ENCODE data around the gene KLHL3.

The KLHL3 gene

DNA sequence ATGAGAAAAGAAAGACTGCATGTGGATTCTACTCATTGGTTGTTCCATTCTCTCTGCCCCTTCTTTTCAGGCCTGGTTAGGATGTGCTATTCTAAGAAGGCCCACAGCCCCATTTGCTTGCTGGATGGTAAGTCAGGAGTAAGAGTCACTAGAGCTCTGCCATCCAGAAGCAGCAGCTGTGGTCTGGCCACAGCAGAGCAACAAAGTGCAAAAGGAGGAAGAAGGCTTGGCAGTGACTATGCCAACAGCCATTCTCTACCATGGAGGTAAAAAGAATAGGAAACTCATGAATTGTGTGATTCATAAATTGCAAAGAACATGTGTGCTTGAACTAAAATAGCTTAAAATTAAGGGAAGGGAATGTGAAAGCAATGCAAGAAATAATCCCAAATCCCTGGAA is 20.9 kb downstream of the KLHL3 start:
- CTCF ChIA-PET: no interaction called here
- TF ChIP-seq, protein P1, sequence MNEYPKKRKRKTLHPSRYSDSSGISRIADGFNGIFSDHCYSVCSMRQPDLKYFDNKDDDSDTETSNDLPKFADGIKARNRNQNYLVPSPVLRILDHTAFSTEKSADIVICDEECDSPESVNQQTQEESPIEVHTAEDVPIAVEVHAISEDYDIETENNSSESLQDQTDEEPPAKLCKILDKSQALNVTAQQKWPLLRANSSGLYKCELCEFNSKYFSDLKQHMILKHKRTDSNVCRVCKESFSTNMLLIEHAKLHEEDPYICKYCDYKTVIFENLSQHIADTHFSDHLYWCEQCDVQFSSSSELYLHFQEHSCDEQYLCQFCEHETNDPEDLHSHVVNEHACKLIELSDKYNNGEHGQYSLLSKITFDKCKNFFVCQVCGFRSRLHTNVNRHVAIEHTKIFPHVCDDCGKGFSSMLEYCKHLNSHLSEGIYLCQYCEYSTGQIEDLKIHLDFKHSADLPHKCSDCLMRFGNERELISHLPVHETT (tag by site-specific recombination; IDR thresholded peaks at IDR 0.05): no peak
- POLR2A ChIA-PET: no interaction called here
- H3K4me1 ChIP-seq (ENCODE audit: control insufficient read depth, insufficient read depth, low read length): 0 out of 2 replicates have a peak, but pooled peaks cover 2% of the 10 kb centered on the region
- no peak overlapping the region for H3K4me3 ChIP-seq (ENCODE audit: low read depth, low read length)
- no peaks in the 10 kb centered on the region for H3K36me3 ChIP-seq (ENCODE audit: control insufficient read depth in 2 of 2, insufficient read depth in 1 of 2, low read length in 2 of 2)
- no peak overlapping the region for H3K27ac ChIP-seq (ENCODE audit: extremely low read depth, low read depth, low read length)
- H3K9me3 ChIP-seq (ENCODE audit: control insufficient read depth, insufficient read depth, low read depth, low read length): no peaks in the 10 kb centered on the region

DNA sequence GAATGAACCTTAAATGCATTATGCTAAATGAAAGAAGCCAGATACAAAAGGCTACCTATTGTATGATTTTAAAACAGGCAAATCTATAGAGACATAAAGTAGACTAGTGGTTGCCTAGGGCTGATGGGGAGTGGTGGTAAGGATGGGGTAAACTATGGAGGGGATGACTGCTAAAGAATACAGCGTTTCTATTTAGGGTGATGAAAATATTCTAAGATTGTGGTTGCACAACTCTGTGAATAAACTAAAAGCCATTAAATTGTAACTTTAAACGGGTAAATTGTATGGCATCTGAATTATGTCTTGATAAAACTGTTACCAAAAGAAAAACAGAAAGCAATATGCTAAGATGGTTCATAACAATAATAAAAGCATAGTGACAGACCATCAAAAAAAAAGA is 21.4 kb downstream of the KLHL3 start:
- H3K9me3 ChIP-seq (ENCODE audit: control insufficient read depth, insufficient read depth, low read depth, low read length): no peaks in the 10 kb centered on the region
- H3K4me3 ChIP-seq (ENCODE audit: low read depth, low read length): no peak overlapping the region
- H3K27ac ChIP-seq (ENCODE audit: extremely low read depth, low read depth, low read length): no peak overlapping the region
- 0 out of 2 replicates have a peak, but pooled peaks cover 2% of the 10 kb centered on the region for H3K4me1 ChIP-seq (ENCODE audit: control insufficient read depth, insufficient read depth, low read length)
- no peaks in the 10 kb centered on the region for H3K36me3 ChIP-seq (ENCODE audit: control insufficient read depth in 2 of 2, insufficient read depth in 1 of 2, low read length in 2 of 2)
- TF ChIP-seq, protein P2, sequence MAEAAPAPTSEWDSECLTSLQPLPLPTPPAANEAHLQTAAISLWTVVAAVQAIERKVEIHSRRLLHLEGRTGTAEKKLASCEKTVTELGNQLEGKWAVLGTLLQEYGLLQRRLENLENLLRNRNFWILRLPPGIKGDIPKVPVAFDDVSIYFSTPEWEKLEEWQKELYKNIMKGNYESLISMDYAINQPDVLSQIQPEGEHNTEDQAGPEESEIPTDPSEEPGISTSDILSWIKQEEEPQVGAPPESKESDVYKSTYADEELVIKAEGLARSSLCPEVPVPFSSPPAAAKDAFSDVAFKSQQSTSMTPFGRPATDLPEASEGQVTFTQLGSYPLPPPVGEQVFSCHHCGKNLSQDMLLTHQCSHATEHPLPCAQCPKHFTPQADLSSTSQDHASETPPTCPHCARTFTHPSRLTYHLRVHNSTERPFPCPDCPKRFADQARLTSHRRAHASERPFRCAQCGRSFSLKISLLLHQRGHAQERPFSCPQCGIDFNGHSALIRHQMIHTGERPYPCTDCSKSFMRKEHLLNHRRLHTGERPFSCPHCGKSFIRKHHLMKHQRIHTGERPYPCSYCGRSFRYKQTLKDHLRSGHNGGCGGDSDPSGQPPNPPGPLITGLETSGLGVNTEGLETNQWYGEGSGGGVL (tag by site-specific recombination; IDR thresholded peaks at IDR 0.05): no peak
- TF ChIP-seq, protein P3, sequence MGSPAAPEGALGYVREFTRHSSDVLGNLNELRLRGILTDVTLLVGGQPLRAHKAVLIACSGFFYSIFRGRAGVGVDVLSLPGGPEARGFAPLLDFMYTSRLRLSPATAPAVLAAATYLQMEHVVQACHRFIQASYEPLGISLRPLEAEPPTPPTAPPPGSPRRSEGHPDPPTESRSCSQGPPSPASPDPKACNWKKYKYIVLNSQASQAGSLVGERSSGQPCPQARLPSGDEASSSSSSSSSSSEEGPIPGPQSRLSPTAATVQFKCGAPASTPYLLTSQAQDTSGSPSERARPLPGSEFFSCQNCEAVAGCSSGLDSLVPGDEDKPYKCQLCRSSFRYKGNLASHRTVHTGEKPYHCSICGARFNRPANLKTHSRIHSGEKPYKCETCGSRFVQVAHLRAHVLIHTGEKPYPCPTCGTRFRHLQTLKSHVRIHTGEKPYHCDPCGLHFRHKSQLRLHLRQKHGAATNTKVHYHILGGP (tag by site-specific recombination; IDR thresholded peaks at IDR 0.05): no peak
- TF ChIP-seq ZNF311 (tag by site-specific recombination; IDR thresholded peaks at IDR 0.05; ENCODE audit: borderline replicate concordance) (no peak), ZFP3 (tag by site-specific recombination; IDR thresholded peaks at IDR 0.05; ENCODE audit: low read depth) (no peak), TRIM28 (IDR thresholded peaks at IDR 0.05; ENCODE audit: borderline replicate concordance, low read length) (no peak), ZNF248 (tag by site-specific recombination; IDR thresholded peaks at IDR 0.05) (no peak), ZNF132 (tag by site-specific recombination; IDR thresholded peaks at IDR 0.05; ENCODE audit: borderline replicate concordance) (no peak), ZBTB1 (tag by site-specific recombination; IDR thresholded peaks at IDR 0.05) (no peak), ZNF501 (tag by site-specific recombination; IDR thresholded peaks at IDR 0.05) (no peak), OSR2 (tag by site-specific recombination; IDR thresholded peaks at IDR 0.05) (no peak)
- POLR2A ChIA-PET: no interaction called here
- CTCF ChIA-PET: no interaction called here

DNA sequence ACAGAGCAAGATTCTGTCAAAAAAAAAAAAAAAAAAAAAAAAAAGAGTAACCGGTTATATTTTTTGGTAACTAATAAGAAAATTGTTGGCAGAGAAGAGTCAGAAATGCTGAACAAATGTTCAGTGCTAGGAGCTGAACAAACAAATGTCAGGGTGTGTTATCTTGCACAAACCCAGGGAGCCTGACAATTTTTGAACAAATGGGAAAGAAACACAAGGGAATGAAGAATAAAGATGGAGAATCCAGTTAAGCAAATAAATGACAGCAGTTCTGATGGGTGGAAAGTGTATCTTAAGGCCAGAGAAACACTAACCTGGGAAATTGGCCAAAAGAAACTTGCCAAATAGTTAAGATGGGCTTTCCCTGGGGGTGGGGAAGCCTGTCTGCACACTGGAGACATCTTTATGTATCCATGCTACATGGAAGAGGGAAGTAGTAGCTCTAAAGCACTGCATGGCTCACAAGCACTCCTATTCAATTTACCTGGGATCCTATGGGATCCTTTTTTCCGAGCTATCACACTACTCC is 23.7 kb downstream of the KLHL3 start:
- ChIA-PET CTCF (interaction anchor here (0.6 to 2.0 kb wide), 6 partner anchors 11 to 1208 kb away, joined by 3 to 11 read pairs (median 4); no protein-coding TSS in a partner anchor), POLR2A (no interaction called here)

DNA sequence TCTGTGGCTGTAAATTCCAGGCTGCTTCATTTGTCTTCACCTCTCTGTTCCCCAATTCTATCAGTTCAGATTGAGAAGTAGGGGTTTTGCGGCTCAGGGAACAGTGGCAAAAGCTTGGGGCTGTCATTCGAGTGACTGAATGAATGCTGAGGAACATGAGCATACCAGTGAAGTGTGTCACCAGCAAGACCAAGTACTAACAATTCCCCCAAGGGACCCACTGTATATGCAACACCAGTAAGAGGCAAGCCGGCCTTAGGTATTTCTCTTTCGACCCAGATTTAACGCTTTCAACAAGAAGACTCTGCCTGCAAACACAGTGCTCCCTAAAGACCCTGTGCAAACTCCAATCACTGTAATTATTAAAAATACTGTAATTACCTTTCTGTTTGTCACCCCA is 25.8 kb downstream of the KLHL3 start:
- ChIA-PET CTCF (no interaction called here), POLR2A (no interaction called here)
- no peaks in the 10 kb centered on the region for H3K36me3 ChIP-seq (ENCODE audit: control insufficient read depth in 2 of 2, insufficient read depth in 1 of 2, low read length in 2 of 2)
- TF ChIP-seq TRIM28 (IDR thresholded peaks at IDR 0.05; ENCODE audit: borderline replicate concordance, low read length): no peak
- TF ChIP-seq ZNF211 (tag by site-specific recombination; IDR thresholded peaks at IDR 0.05; ENCODE audit: low read depth): no peak
- TF ChIP-seq, protein P4, sequence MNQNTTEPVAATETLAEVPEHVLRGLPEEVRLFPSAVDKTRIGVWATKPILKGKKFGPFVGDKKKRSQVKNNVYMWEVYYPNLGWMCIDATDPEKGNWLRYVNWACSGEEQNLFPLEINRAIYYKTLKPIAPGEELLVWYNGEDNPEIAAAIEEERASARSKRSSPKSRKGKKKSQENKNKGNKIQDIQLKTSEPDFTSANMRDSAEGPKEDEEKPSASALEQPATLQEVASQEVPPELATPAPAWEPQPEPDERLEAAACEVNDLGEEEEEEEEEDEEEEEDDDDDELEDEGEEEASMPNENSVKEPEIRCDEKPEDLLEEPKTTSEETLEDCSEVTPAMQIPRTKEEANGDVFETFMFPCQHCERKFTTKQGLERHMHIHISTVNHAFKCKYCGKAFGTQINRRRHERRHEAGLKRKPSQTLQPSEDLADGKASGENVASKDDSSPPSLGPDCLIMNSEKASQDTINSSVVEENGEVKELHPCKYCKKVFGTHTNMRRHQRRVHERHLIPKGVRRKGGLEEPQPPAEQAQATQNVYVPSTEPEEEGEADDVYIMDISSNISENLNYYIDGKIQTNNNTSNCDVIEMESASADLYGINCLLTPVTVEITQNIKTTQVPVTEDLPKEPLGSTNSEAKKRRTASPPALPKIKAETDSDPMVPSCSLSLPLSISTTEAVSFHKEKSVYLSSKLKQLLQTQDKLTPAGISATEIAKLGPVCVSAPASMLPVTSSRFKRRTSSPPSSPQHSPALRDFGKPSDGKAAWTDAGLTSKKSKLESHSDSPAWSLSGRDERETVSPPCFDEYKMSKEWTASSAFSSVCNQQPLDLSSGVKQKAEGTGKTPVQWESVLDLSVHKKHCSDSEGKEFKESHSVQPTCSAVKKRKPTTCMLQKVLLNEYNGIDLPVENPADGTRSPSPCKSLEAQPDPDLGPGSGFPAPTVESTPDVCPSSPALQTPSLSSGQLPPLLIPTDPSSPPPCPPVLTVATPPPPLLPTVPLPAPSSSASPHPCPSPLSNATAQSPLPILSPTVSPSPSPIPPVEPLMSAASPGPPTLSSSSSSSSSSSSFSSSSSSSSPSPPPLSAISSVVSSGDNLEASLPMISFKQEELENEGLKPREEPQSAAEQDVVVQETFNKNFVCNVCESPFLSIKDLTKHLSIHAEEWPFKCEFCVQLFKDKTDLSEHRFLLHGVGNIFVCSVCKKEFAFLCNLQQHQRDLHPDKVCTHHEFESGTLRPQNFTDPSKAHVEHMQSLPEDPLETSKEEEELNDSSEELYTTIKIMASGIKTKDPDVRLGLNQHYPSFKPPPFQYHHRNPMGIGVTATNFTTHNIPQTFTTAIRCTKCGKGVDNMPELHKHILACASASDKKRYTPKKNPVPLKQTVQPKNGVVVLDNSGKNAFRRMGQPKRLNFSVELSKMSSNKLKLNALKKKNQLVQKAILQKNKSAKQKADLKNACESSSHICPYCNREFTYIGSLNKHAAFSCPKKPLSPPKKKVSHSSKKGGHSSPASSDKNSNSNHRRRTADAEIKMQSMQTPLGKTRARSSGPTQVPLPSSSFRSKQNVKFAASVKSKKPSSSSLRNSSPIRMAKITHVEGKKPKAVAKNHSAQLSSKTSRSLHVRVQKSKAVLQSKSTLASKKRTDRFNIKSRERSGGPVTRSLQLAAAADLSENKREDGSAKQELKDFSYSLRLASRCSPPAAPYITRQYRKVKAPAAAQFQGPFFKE (tag by site-specific recombination; IDR thresholded peaks at IDR 0.05; ENCODE audit: borderline replicate concordance): no peak
- TF ChIP-seq ZNF354C (tag by site-specific recombination; IDR thresholded peaks at IDR 0.05; ENCODE audit: borderline replicate concordance, low read depth): no peak
- no peak for TF ChIP-seq MYNN (tag by site-specific recombination; IDR thresholded peaks at IDR 0.05; ENCODE audit: borderline replicate concordance)

More for the DNA sequence above, 23.7 kb downstream of the KLHL3 start:
- Histone ChIP-seq H3K4me3 (ENCODE audit: low read depth, low read length) (no peak overlapping the region), H3K9me3 (ENCODE audit: control insufficient read depth, insufficient read depth, low read depth, low read length) (no peaks in the 10 kb centered on the region), H3K27ac (ENCODE audit: extremely low read depth, low read depth, low read length) (no peak overlapping the region), H3K36me3 (ENCODE audit: control insufficient read depth in 2 of 2, insufficient read depth in 1 of 2, low read length in 2 of 2) (no peaks in the 10 kb centered on the region), H3K4me1 (ENCODE audit: control insufficient read depth, insufficient read depth, low read length) (no peaks in the 10 kb centered on the region)
- no peak for TF ChIP-seq ZNF596 (tag by site-specific recombination; IDR thresholded peaks at IDR 0.05)
- no peak for TF ChIP-seq ZBTB21 (tag by site-specific recombination; IDR thresholded peaks at IDR 0.05)
- TF ChIP-seq ZNF621 (tag by site-specific recombination; IDR thresholded peaks at IDR 0.05): no peak
- no peak for TF ChIP-seq GLIS2 (tag by site-specific recombination; IDR thresholded peaks at IDR 0.05)
- no peak for TF ChIP-seq ZBTB8A (tag by site-specific recombination; IDR thresholded peaks at IDR 0.05)
- no peak for TF ChIP-seq ZNF776 (tag by site-specific recombination; IDR thresholded peaks at IDR 0.05; ENCODE audit: borderline replicate concordance)
- no peak for TF ChIP-seq ZNF501 (tag by site-specific recombination; IDR thresholded peaks at IDR 0.05)
- no peak for TF ChIP-seq ZNF202 (tag by site-specific recombination; IDR thresholded peaks at IDR 0.05; ENCODE audit: borderline replicate concordance)

More for the DNA sequence above, 25.8 kb downstream of the KLHL3 start:
- H3K4me1 ChIP-seq (ENCODE audit: control insufficient read depth, insufficient read depth, low read length): no peaks in the 10 kb centered on the region
- no peak overlapping the region for H3K4me3 ChIP-seq (ENCODE audit: low read depth, low read length)
- H3K9me3 ChIP-seq (ENCODE audit: control insufficient read depth, insufficient read depth, low read depth, low read length): no peaks in the 10 kb centered on the region
- no peak overlapping the region for H3K27ac ChIP-seq (ENCODE audit: extremely low read depth, low read depth, low read length)
